ENCODE results near the gene CTDP1. TPM values are rescaled to one million over a fixed set of nuclear protein-coding genes. Genes with fewer than 3 reads are reported as not detected.

Gene CTDP1
- total RNA-seq, 1 experiment from 2014 or later = 16.1 TPM

DNA sequence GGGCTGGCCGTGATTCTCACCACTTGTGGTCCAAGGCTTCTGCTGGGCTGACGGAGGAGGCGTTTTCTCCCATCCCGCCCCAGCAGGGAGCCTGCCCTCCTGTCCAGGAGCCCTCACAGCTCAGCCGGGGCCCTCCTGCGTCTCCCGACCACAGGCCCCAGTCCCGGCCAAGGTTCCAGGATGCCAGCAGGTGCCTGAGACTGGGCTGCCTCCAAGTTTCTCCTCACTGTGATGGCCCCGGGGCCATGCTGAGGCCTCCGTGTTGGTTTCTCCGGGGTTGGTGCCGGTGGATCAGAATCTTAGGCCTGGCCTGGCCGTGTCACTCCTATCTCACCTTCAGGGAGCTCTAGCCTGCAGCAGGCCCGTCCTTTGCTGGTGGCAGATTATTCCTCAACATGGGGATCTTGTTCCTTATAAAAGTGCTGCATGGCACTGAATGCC, 124.0 kb downstream of the CTDP1 start:
- Histone ChIP-seq H3K36me3 (ENCODE audit: control insufficient read depth, insufficient read depth, low read length) (no peaks in the 10 kb centered on the region), H3K27me3 (replicated peaks; ENCODE audit: control insufficient read depth, insufficient read depth, low read length) (no peaks in the 10 kb centered on the region), H3K9me3 (no peaks in the 10 kb centered on the region), H3K4me3 (ENCODE audit: low read depth, low read length) (no peak overlapping the region), H3K4me1 (no peaks in the 10 kb centered on the region)
- ChIA-PET POLR2A (no interaction called here), CTCF (no interaction called here)
- TF ChIP-seq, protein P1, sequence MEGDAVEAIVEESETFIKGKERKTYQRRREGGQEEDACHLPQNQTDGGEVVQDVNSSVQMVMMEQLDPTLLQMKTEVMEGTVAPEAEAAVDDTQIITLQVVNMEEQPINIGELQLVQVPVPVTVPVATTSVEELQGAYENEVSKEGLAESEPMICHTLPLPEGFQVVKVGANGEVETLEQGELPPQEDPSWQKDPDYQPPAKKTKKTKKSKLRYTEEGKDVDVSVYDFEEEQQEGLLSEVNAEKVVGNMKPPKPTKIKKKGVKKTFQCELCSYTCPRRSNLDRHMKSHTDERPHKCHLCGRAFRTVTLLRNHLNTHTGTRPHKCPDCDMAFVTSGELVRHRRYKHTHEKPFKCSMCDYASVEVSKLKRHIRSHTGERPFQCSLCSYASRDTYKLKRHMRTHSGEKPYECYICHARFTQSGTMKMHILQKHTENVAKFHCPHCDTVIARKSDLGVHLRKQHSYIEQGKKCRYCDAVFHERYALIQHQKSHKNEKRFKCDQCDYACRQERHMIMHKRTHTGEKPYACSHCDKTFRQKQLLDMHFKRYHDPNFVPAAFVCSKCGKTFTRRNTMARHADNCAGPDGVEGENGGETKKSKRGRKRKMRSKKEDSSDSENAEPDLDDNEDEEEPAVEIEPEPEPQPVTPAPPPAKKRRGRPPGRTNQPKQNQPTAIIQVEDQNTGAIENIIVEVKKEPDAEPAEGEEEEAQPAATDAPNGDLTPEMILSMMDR (IDR thresholded peaks at IDR 0.05; ENCODE audit: insufficient read depth in 1 of 2, low read depth in 1 of 2, low read length in 1 of 2, severe bottlenecking in 1 of 2, unreplicated experiment in 1 of 2) = no peak
- no TSS peak for BruUV-seq (replicated peaks)
- no peak overlapping the region for H3K27ac Mint-ChIP-seq (ENCODE audit: unreplicated experiment)
- no peaks in the 10 kb centered on the region for H3K36me3 Mint-ChIP-seq (ENCODE audit: insufficient read depth, unreplicated experiment)
- intact Hi-C loops (cut with micrococcal nuclease; ENCODE audit: unreplicated experiment) = no loop called here
- DNase-seq = no peak
- H3K4me3 Mint-ChIP-seq (ENCODE audit: unreplicated experiment) = no peak overlapping the region
- no peaks in the 10 kb centered on the region for H3K9me3 Mint-ChIP-seq (ENCODE audit: unreplicated experiment)
- no peaks in the 10 kb centered on the region for H3K4me1 Mint-ChIP-seq (ENCODE audit: low read depth, unreplicated experiment)
- H3K27me3 Mint-ChIP-seq (ENCODE audit: insufficient read depth, unreplicated experiment) = no peaks in the 10 kb centered on the region

Other genes starting within 250 kb of the CTDP1 start
- gene KCNG2, start 118.1 kb downstream of the CTDP1 start, total RNA-seq (2022) = not detected in 2 replicates